HG03469 (cell line): Measurements from ENCODE around the gene PDS5A.
"Not testable (repeated sequence)": the region's sequence is repeated elsewhere in the genome, so short reads cannot be mapped to it uniquely, and the experiment has no call there.

Experiments used
- ATAC-seq: cut with Tn5 transposase; IDR thresholded peaks from one replicate; pipeline ENCODE4 v1.9.1; 2021; ENCODE audit warnings: mild to moderate bottlenecking, moderate library complexity, moderate number of reproducible peaks; ENCODE audit not compliant: unreplicated experiment

PDS5A gene

GRCh38 chr4:39970671-39971640, 6.8 kb downstream of the PDS5A start:
- no peak for ATAC-seq

- ATAC-seq: no peak
These were observed 14.1 kb downstream of the PDS5A start for GRCh38 chr4:39963656-39964055.

- ATAC-seq: no peak
These were observed 16.3 kb downstream of the PDS5A start for GRCh38 chr4:39961311-39961877.

- ATAC-seq: no peak
These were observed 26.7 kb downstream of the PDS5A start for GRCh38 chr4:39950861-39951481.

GRCh38 chr4:39947963-39948362, 29.7 kb downstream of the PDS5A start:
- no peak for ATAC-seq

- no peak for ATAC-seq
These were observed 30.3 kb downstream of the PDS5A start for GRCh38 chr4:39947417-39947816.

- ATAC-seq: not testable (repeated sequence)
These were observed 33.5 kb downstream of the PDS5A start for GRCh38 chr4:39944245-39944644.

GRCh38 chr4:39942507-39942906, 35.2 kb downstream of the PDS5A start:
- no peak for ATAC-seq

- no peak for ATAC-seq
These were observed 36.0 kb downstream of the PDS5A start for GRCh38 chr4:39941682-39942217.

- no peak for ATAC-seq
These were observed 39.9 kb downstream of the PDS5A start for GRCh38 chr4:39937683-39938268.

- no peak for ATAC-seq
These were observed 40.9 kb downstream of the PDS5A start for GRCh38 chr4:39936565-39937418.

- no peak for ATAC-seq
These were observed 43.8 kb downstream of the PDS5A start for GRCh38 chr4:39933671-39934590.

- no peak for ATAC-seq
These were observed 44.8 kb downstream of the PDS5A start for GRCh38 chr4:39932776-39933402.

- no peak for ATAC-seq
These were observed 46.2 kb downstream of the PDS5A start for GRCh38 chr4:39931441-39931901.

- ATAC-seq: no peak
These were observed 49.2 kb downstream of the PDS5A start for GRCh38 chr4:39928538-39928937.

- no peak for ATAC-seq
These were observed 53.7 kb downstream of the PDS5A start for GRCh38 chr4:39924014-39924413.

- ATAC-seq: no peak
These were observed 55.3 kb downstream of the PDS5A start for GRCh38 chr4:39922399-39922798.

GRCh38 chr4:39913471-39913870, 64.2 kb downstream of the PDS5A start:
- no peak for ATAC-seq

GRCh38 chr4:39910064-39910463, 67.6 kb downstream of the PDS5A start:
- ATAC-seq: no peak
